GM19239 (cell line): ENCODE results near the gene LYPD6.
"Not testable (repeated sequence)": the region's sequence is repeated elsewhere in the genome, so short reads cannot be mapped to it uniquely, and the experiment has no call there.

Source experiments
- DNase-seq: peaks from one replicate; pipeline ENCODE4 v3.0.0; 2011; ENCODE audit warnings: low spot score; ENCODE audit not compliant: insufficient read length
- FAIRE-seq: peaks from 2 replicates; lab custom pipeline; 2011; peaks lifted over from hg19 to GRCh38; lab: Jason Lieb, UNC

Gene LYPD6

GRCh38 chr2:149330127-149331022 lies at the start of gene LYPD6:
LYPD6 (plus strand) TSS chr2:149330587; CDS start chr2:149437709, 107,122 bp downstream.
- DNase-seq = peak; percentile 31
- no peak for FAIRE-seq

DNA sequence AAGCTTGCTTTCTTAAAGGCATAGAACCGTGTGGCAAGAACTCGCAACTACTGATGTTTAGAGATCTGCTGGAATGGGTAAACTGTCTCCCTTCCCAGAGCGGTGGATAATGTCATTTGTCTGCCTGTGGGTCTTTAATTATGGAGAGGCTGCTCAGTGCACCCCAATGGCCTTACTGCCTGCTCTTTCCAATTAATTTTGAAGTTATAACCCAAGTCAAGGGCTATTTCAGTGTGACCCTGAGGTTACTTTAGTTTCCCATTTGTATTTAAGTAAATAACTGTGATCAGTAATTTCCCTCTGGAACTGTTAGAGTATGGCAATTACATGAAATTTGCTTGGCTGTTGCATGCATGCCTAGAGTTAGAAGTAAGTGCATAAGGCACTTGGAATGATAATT lies 48.9 kb upstream of the LYPD6 start:
- no peak for FAIRE-seq
- no peak for DNase-seq

- FAIRE-seq (no peak), DNase-seq (no peak)
Observed at GRCh38 chr2:149290662-149291061, 39.7 kb upstream of the LYPD6 start.

DNA sequence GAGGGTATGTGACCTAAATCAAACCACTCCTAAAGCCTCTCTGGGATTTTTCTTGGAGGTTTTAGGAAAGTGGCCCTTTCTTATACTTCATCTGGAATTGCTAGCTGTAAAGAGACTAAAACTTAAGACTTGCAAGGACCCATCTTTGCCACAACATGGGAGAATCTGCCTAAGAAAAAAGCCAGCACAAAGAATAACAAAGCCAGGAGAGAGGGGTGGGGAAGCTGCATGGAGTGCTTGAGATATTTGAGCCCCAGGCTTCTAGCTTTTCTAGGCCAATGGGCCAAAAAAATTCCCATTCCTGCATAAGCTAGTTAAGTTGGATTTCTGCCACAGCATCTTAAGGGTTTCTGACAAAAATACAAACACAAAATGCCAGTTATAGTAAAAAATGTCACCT lies 38.5 kb upstream of the LYPD6 start:
- DNase-seq = no peak

GRCh38 chr2:149296031-149296430 lies 34.4 kb upstream of the LYPD6 start:
- DNase-seq = no peak
- no peak for FAIRE-seq

More for the DNA sequence above, 38.5 kb upstream of the LYPD6 start:
- no peak for FAIRE-seq

GRCh38 chr2:149307014-149307413 lies 23.4 kb upstream of the LYPD6 start:
- FAIRE-seq (no peak), DNase-seq (no peak)

GRCh38 chr2:149310349-149310748 lies 20.0 kb upstream of the LYPD6 start:
- FAIRE-seq (no peak), DNase-seq (no peak)

- no peak for FAIRE-seq
- DNase-seq = no peak
Observed at GRCh38 chr2:149312039-149312438, 18.3 kb upstream of the LYPD6 start.

DNA sequence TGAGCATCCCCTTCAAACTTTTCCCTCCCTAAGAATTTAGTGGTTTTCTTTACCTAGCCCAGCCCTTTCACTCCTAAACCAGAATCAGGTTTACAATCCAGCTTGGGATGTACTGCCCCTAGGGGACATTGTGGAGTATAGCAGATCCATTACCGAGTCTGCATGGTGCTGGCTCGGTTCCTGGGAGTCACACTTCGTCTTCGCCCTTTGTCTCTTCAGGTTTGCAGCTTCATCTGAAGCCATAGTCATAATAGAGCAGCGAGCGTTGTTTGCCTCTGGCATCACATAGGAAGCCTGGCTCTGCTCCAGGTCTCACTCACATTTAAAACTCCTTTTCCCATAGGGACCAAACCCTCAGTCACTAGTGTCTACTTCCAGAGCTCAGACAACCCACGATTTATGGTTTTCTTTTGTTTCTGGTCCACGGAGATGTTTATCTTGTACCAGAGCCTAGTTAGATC lies 16.8 kb upstream of the LYPD6 start:
- peak; percentile 57 for FAIRE-seq

DNA sequence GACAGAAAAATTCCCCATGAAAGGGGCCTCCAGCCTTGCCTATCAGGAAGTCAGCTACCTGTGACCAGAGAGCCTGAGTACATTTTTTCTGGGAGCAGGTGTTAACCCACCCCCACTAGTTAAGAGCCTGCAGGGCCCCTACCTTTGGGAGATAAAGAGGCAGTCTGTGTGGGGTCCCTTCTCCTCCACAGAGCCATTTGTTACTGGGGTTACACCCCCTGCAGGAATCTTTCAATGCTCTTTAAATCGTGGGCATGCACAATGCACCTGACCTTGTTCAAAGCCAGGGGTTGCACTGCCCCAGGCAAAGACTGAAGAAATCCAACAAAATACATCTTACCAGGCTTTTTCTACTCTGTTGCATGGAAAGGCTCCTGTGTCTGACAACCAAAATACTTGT lies 15.7 kb upstream of the LYPD6 start:
- FAIRE-seq (no peak), DNase-seq (no peak)

More for the DNA sequence above, 16.8 kb upstream of the LYPD6 start:
- peak; percentile 52 for DNase-seq

- FAIRE-seq (no peak), DNase-seq (no peak)
Observed at GRCh38 chr2:149315461-149315860, 14.9 kb upstream of the LYPD6 start.

DNA sequence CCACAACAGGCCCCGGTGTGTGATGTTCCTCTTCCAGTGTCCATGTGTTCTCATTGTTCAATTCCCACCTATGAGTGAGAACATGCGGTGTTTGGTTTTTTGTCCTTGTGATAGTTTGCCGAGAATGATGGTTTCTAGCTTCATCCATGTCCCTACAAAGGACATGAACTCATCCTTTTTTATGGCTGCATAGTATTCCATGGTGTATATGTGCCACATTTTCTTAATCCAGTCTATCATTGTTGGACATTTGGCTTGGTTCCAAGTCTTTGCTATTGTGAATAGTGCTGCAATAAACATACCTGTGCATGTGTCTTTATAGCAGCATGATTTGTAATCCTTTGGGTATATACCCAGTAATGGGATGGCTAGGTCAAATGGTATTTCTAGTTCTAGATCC lies 11.8 kb upstream of the LYPD6 start:
- DNase-seq, FAIRE-seq: not testable (repeated sequence)

- FAIRE-seq = no peak
- no peak for DNase-seq
Observed at GRCh38 chr2:149320362-149320761, 10.0 kb upstream of the LYPD6 start.

GRCh38 chr2:149329068-149329467 lies 1.3 kb upstream of the LYPD6 start:
- peak; percentile 10 for DNase-seq
- no peak for FAIRE-seq

DNA sequence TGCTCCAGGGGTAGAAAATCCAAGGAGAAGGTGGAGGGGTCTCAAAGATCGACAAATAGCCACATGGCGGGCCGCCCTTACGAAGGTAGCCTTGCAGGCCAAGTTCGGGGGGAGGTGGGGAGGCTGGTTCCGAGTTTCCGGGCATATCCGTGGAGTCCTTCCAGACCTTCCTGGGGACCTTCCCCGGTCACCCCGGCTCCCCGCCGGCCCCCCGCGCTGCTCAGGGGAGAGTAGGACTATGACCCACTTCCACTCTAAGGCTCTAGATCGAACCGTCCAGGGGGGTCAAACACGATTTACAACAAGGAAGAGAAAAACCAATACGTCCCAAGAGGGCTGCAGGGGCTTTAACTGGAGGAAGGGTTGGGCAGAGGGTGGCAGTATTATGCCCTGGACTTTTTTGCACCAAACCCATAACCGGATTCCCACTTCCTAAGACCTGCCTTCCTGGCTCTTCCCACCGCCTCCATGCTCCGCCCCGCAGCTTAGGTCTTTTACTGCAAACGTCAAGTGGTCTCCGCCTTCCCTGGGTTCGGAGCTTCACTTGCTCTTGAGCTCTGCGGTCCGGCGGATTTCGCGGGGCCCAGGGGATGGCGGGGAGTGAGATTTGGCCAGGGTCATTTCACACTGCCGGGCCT lies 779 bp upstream of the LYPD6 start:
- no peak for FAIRE-seq

DNA sequence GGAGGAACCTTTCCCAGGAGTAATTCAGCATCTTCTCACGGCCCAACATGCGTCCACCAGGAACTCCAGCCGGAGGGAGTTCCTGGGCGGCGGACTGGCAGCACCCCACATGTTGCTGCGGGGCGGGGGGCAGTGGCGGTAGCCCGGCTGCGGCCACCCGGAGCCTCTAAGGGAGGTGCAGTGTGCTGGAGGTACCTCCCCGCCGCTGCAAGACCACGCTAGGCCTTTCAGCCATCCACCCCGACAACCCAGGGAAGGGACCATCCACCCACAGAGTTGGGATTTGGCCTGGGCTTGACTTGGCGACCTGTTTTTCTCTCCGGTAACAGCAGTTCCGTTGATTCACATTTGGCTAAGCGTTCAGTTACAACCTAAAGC lies 625 bp downstream of the LYPD6 start:
- FAIRE-seq (no peak), DNase-seq (no peak)

More for the DNA sequence above, 779 bp upstream of the LYPD6 start:
- no peak for DNase-seq

GRCh38 chr2:149332364-149332763 lies 2.0 kb downstream of the LYPD6 start:
- FAIRE-seq = no peak

DNA sequence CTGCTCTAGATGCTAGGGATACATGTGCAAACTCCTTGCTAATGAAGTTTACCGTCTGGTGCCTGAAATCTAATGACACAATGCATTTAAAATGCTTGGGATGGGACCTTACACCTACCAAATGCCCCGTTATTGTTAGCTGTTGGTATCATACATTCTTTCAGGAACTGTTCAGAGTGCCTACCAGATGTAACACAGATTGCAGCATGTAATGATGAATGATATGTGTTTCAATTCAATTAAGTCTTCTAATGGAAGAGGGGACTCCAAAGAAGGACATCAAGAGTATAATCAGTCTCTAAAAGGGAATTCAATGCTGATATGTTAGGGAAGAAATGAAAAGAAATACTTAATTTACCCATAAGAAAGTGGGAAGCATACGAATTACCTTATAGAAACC lies 3.2 kb downstream of the LYPD6 start:
- DNase-seq = no peak
- no peak for FAIRE-seq

More at GRCh38 chr2:149332364-149332763, 2.0 kb downstream of the LYPD6 start:
- DNase-seq = no peak

DNA sequence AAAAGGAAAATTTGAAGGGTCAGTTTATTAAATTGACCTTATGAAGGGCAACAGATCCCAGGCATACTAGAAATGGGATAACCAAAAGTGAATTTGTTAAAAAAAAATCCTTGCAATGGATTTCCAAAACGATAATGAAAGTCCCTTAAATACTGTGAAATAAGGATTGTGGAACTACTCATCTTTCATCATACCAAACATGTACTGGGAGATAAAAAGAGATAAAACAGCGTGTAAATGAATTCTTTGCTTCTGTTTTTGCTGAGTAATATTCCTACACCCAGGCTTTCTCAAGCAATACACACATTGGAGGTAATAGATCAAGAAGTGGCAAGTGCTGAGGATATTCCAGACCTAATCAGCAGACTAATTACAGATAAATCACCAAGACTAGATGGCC lies 3.8 kb downstream of the LYPD6 start:
- no peak for FAIRE-seq
- no peak for DNase-seq

GRCh38 chr2:149339324-149339723 lies 8.9 kb downstream of the LYPD6 start:
- no peak for FAIRE-seq
- DNase-seq = no peak

GRCh38 chr2:149342509-149342908 lies 12.1 kb downstream of the LYPD6 start:
- DNase-seq (no peak), FAIRE-seq (no peak)
